Endodermal cell (in vitro differentiated cells): ENCODE measurements around the gene BANP. TPM values are rescaled to one million over a fixed set of nuclear protein-coding genes. Genes with fewer than 3 reads are reported as not detected.

Experiments
- DNase-seq: peaks from one replicate; pipeline ENCODE4 v3.0.0-alpha.2; 2017
- H3K27ac ChIP-seq: 2 replicates; pipeline ENCODE4 v1.5.1; 2013; ENCODE audit warnings: mild to moderate bottlenecking, low read depth, low read length, moderate library complexity
- H3K27me3 ChIP-seq: 2 replicates; pipeline ENCODE4 v1.6.1; 2013; ENCODE audit warnings: mild to moderate bottlenecking, low read length, moderate library complexity; ENCODE audit not compliant: insufficient read depth, control insufficient read depth, poor library complexity, severe bottlenecking
- H3K36me3 ChIP-seq: 2 replicates; pipeline ENCODE4 v1.7.0; 2013; ENCODE audit warnings: mild to moderate bottlenecking, low read length, moderate library complexity; ENCODE audit not compliant: control insufficient read depth, insufficient read depth
- H3K4me1 ChIP-seq: one replicate; pipeline ENCODE4 v1.7.0; 2013; ENCODE audit warnings: low read length; ENCODE audit not compliant: control insufficient read depth, insufficient read depth
- H3K4me3 ChIP-seq: 2 replicates; pipeline ENCODE4 v1.5.1; 2013; ENCODE audit warnings: mild to moderate bottlenecking, low read length, moderate library complexity
- H3K9ac ChIP-seq: 2 replicates; pipeline ENCODE4 v1.6.1; 2013; ENCODE audit warnings: mild to moderate bottlenecking, low read length, moderate library complexity; ENCODE audit not compliant: poor library complexity, severe bottlenecking; ENCODE audit errors: extremely low read depth
- H3K9me3 ChIP-seq: 2 replicates; pipeline ENCODE4 v1.6.1; 2013; ENCODE audit warnings: mild to moderate bottlenecking, low read length, moderate library complexity; ENCODE audit not compliant: control insufficient read depth
- H3K27ac Mint-ChIP-seq: 2 replicates; pipeline ENCODE4 v1.8.0; 2020; ENCODE audit warnings: mixed read lengths
- H3K27me3 Mint-ChIP-seq: 2 replicates; pipeline ENCODE4 v1.8.0; 2021; ENCODE audit warnings: mild to moderate bottlenecking, mixed read lengths; ENCODE audit not compliant: insufficient read depth
- H3K36me3 Mint-ChIP-seq: 2 replicates; pipeline ENCODE4 v1.8.0; 2020; ENCODE audit warnings: low read depth, mixed read lengths
- H3K4me1 Mint-ChIP-seq: 2 replicates; pipeline ENCODE4 v1.8.0; 2020; ENCODE audit warnings: mixed read lengths
- H3K4me3 Mint-ChIP-seq: 2 replicates; pipeline ENCODE4 v1.8.0; 2020; ENCODE audit warnings: mild to moderate bottlenecking, moderate library complexity, mixed read lengths
- H3K9me3 Mint-ChIP-seq: 2 replicates; pipeline ENCODE4 v1.8.0; 2020; ENCODE audit warnings: mild to moderate bottlenecking, mixed read lengths
- CTCF ChIP-seq: fragments of 200-600 bp; sonication (generic); conservative IDR thresholded peaks from 2 replicates; pipeline ENCODE4 v1.5.0; 2021; ENCODE audit warnings: antibody characterized with exemption, mild to moderate bottlenecking
- WGBS, 2 experiments: methylation state at CpG; one replicate each; pipeline versions ENCODE4 v1.1.5 to v1.1.7; 2013; ENCODE audit warnings: missing lambda C conversion rate in 2 of 2, mixed read lengths in 1 of 2; ENCODE audit not compliant: insufficient coverage in 1 of 2, insufficient read length in 1 of 2; 5-methylcytosine and 5-hydroxymethylcytosine counted together
- total RNA-seq, 2 donors: library from RNA; stranded (reverse); fragmentation: NEBNext Ultra II Directional in 1 of 2; extraction: Animal tissue kit (Norgen Biotek cat#: 25700) in 1 of 2; gene quantifications; 2 replicates in 1 of 2; 3 replicates in 1 of 2; pipeline ENCODE4 v1.2.1, GENCODE V29; 2021

BANP gene
- total RNA-seq, 2 donors from 2014 or later: 39.5 to 45.5 TPM

DNA sequence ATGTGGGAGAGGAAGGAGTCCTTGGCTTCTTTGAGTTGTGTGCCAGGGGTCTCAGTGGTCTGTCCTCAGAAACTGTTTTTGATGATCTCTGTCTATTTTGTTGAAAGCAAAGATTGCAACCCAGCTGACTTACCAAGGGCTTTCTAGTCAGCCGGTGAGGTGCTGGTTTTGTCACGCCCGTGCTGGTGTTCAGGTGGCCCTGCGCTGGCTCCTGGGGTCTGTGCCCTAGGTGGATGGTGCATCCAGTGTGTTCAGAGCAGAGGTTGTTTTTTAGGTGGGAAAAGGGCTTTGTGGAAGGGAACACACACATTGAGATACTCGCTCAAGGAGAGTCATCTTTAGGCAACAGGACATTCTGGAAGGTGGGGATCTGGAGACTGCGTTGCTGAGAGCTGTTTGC lies 51.0 kb downstream of the BANP start:
- Mint-ChIP-seq H3K27me3 (no peaks in the 10 kb centered on the region), H3K4me1 (peaks cover 2% of the 10 kb centered on the region), H3K36me3 (peaks cover 40% of the 10 kb centered on the region), H3K9me3 (no peaks in the 10 kb centered on the region), H3K27ac (peak overlapping the region; percentile 47), H3K4me3 (no peak overlapping the region)
- Histone ChIP-seq H3K36me3 (peaks cover 4% of the 10 kb centered on the region), H3K9me3 (no peaks in the 10 kb centered on the region), H3K4me1 (no peaks in the 10 kb centered on the region), H3K4me3 (no peak overlapping the region), H3K27me3 (no peaks in the 10 kb centered on the region), H3K9ac (no peak overlapping the region), H3K27ac (no peak overlapping the region)
- no peak for TF ChIP-seq CTCF
- DNase-seq: no peak
- WGBS, 2 experiments: 95 to 100% methylated on average over 5 to 6 of the region's 6 CpGs

DNA sequence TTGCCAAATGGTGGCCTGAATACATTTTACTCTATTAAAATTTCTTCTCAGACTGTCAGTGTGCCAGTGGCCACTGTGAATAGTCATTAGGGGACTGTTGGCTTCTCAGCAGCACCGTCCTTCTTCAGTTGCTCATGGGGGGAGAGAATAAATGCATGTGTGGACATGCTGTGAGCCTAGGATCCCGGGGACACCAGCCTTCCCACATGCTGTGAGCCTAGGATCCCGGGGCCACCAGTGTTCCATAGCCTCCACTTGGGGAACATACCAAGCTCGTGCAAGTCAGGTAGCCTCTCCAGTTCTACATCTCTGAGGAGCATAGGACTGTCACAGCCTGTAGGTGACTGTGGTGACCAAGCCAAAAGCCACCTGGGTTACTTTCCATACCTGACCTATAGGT lies 51.5 kb downstream of the BANP start:
- H3K9me3 Mint-ChIP-seq: no peaks in the 10 kb centered on the region
- no peaks in the 10 kb centered on the region for H3K27me3 ChIP-seq
- no peak overlapping the region for H3K4me3 Mint-ChIP-seq
- H3K4me3 ChIP-seq: no peak overlapping the region
- no peak for TF ChIP-seq CTCF
- H3K36me3 ChIP-seq: peaks cover 8% of the 10 kb centered on the region
- peaks cover 46% of the 10 kb centered on the region for H3K36me3 Mint-ChIP-seq
- peaks cover 2% of the 10 kb centered on the region for H3K4me1 Mint-ChIP-seq
- H3K27ac Mint-ChIP-seq: no peak overlapping the region
- no peak overlapping the region for H3K27ac ChIP-seq
- H3K4me1 ChIP-seq: no peaks in the 10 kb centered on the region
- 95 to 100% methylated on average over 1 to 4 of the region's 4 CpGs for WGBS, 2 experiments
- no peaks in the 10 kb centered on the region for H3K9me3 ChIP-seq
- H3K27me3 Mint-ChIP-seq: no peaks in the 10 kb centered on the region
- no peak for DNase-seq
- H3K9ac ChIP-seq: no peak overlapping the region

GRCh38 chr16:88003316-88003715 lies 52.1 kb downstream of the BANP start:
- H3K9me3 Mint-ChIP-seq: no peaks in the 10 kb centered on the region

More at GRCh38 chr16:88003316-88003715, 52.1 kb downstream of the BANP start:
- no peak overlapping the region for H3K27ac ChIP-seq
- H3K36me3 ChIP-seq: peaks cover 14% of the 10 kb centered on the region
- WGBS, 2 experiments: 94 to 96% methylated on average over 5 to 6 of the region's 6 CpGs
- H3K9me3 ChIP-seq: no peaks in the 10 kb centered on the region
- no peak for TF ChIP-seq CTCF
- Mint-ChIP-seq H3K27ac (peak overlapping the region; percentile 27), H3K36me3 (peaks cover 47% of the 10 kb centered on the region), H3K27me3 (no peaks in the 10 kb centered on the region), H3K4me1 (peaks cover 2% of the 10 kb centered on the region), H3K4me3 (no peak overlapping the region)
- no peak for DNase-seq
- no peaks in the 10 kb centered on the region for H3K27me3 ChIP-seq
- H3K9ac ChIP-seq: no peak overlapping the region
- H3K4me3 ChIP-seq: no peak overlapping the region
- H3K4me1 ChIP-seq: no peaks in the 10 kb centered on the region
